K562 (cell line): ENCODE data around the gene SLAMF7. TPM values are rescaled to one million over a fixed set of nuclear protein-coding genes. Genes with fewer than 3 reads are reported as not detected.

Source experiments
- CC2D1A ChIP-seq: fragments of 450-650 bp; IDR thresholded peaks from 2 replicates; pipeline ENCODE4 v1.6.1; 2017; ENCODE audit warnings: mild to moderate bottlenecking
- ETV6 ChIP-seq, 3 experiments: fragments of 150-350 bp in 1 of 3; sonication (generic) in 1 of 3; formaldehyde crosslinking in 1 of 3; IDR thresholded peaks; 2 replicates each; pipeline versions ENCODE4 v1.6.1 to v1.8.0; 2014 to 2022; ENCODE audit warnings: borderline replicate concordance in 2 of 3, low read depth in 2 of 3, antibody characterized with exemption in 1 of 3, low read length in 1 of 3, mild to moderate bottlenecking in 1 of 3, missing genetic modification reagents in 1 of 3
- FOXK1 ChIP-seq: sonication (generic); formaldehyde crosslinking; IDR thresholded peaks from 2 replicates; pipeline ENCODE4 v1.8.0; 2022; ENCODE audit warnings: missing genetic modification reagents, mild to moderate bottlenecking, borderline replicate concordance
- HDAC1 ChIP-seq, 2 experiments: fragments of 450-650 bp; IDR thresholded peaks; 2 replicates each; pipeline ENCODE4 v1.6.1; 2016 to 2017; ENCODE audit warnings: inconsistent platforms in 1 of 2, mild to moderate bottlenecking in 1 of 2, moderate library complexity in 1 of 2
- HMG20B ChIP-seq: fragments of 250-450 bp; sonication (Bioruptor Pico); IDR thresholded peaks from 2 replicates; pipeline ENCODE4 v1.5.0; 2021; ENCODE audit warnings: mild to moderate bottlenecking
- ILF3 ChIP-seq: fragments of 450-650 bp; IDR thresholded peaks from 2 replicates; pipeline ENCODE4 v1.6.1; 2018; ENCODE audit warnings: antibody characterized with exemption, mild to moderate bottlenecking, moderate library complexity, borderline replicate concordance
- JUN ChIP-seq, 2 experiments: sonication (generic) in 1 of 2; formaldehyde crosslinking in 1 of 2; IDR thresholded peaks; 2 replicates each; pipeline versions ENCODE4 v1.6.1 to v1.8.0; 2012 to 2022; ENCODE audit warnings: borderline replicate concordance in 2 of 2, mild to moderate bottlenecking in 2 of 2, improper control_type of control experiment in 1 of 2, low read depth in 1 of 2, low read length in 1 of 2, missing genetic modification reagents in 1 of 2
- KLF16 ChIP-seq: IDR thresholded peaks from 2 replicates; pipeline ENCODE4 v1.6.1; 2016; ENCODE audit warnings: antibody characterized with exemption
- MED1 ChIP-seq: sonication (generic); formaldehyde crosslinking; IDR thresholded peaks from 2 replicates; pipeline ENCODE4 v1.8.1; 2023; ENCODE audit warnings: missing genetic modification reagents, borderline replicate concordance
- REST ChIP-seq, 2 experiments: fragments of 450-650 bp; formaldehyde crosslinking in 1 of 2; IDR thresholded peaks; 2 replicates each; pipeline versions ENCODE4 v1.4.0 to v1.6.1; 2014 to 2020; ENCODE audit warnings: mild to moderate bottlenecking in 2 of 2, borderline replicate concordance in 1 of 2, low read depth in 1 of 2
- SNRNP70 ChIP-seq: fragments of 200-400 bp; formaldehyde crosslinking; optimal IDR thresholded peaks from 2 replicates; pipeline ENCODE3; 2017; ENCODE audit warnings: low read depth, low read length
- SOX6 ChIP-seq: fragments of 450-650 bp; IDR thresholded peaks from 2 replicates; pipeline ENCODE4 v1.6.1; 2014; ENCODE audit warnings: mild to moderate bottlenecking
- SP1 ChIP-seq: sonication (generic); formaldehyde crosslinking; IDR thresholded peaks from 2 replicates; pipeline ENCODE4 v1.8.1; 2022; ENCODE audit warnings: mild to moderate bottlenecking, missing genetic modification reagents
- TCF7 ChIP-seq: sonication (generic); IDR thresholded peaks from 2 replicates; pipeline ENCODE4 v1.6.1; 2016; ENCODE audit warnings: antibody characterized with exemption, borderline replicate concordance
- XRCC3 ChIP-seq: fragments of 450-650 bp; IDR thresholded peaks from 2 replicates; pipeline ENCODE4 v1.6.1; 2017; ENCODE audit warnings: mild to moderate bottlenecking, moderate library complexity
- YBX1 ChIP-seq: fragments of 450-650 bp; IDR thresholded peaks from 2 replicates; pipeline ENCODE4 v1.7.1; 2016; ENCODE audit warnings: mild to moderate bottlenecking
- ZBTB12 ChIP-seq: fragments of 250-450 bp; sonication (Bioruptor Pico); IDR thresholded peaks from 2 replicates; pipeline ENCODE4 v1.4.0; 2020
- ZKSCAN1 ChIP-seq: fragments of 150-350 bp; IDR thresholded peaks from 2 replicates; pipeline ENCODE4 v1.6.1; 2016; ENCODE audit warnings: low read depth, low read length
- ZNF197 ChIP-seq: fragments of 200-800 bp; sonication (Bioruptor generic); IDR thresholded peaks from 2 replicates; pipeline ENCODE4 v1.6.1; 2016; ENCODE audit warnings: low read depth, missing genetic modification characterization, missing compliant biosample characterization
- ZNF785 ChIP-seq: fragments of 250-450 bp; sonication (Bioruptor Pico); IDR thresholded peaks from 2 replicates; pipeline ENCODE4 v1.4.0; 2020; ENCODE audit warnings: mild to moderate bottlenecking
- polyA plus RNA-seq, 8 experiments: library from polyadenylated mRNA; depleted of rRNA in 4 of 8; stranded (reverse) in 5 of 8; unstranded in 3 of 8; fragments of >200 nt; fragmentation: Nextera tagmentation in 2 of 8; fragmentation: Illumina TruSeq in 1 of 8; extraction: Ambion mirVana in 2 of 8; extraction: Trizol in 1 of 8; gene quantifications; 2 replicates each; pipeline versions ENCODE4 v1.2.1 to v1.2.3, GENCODE V29; 2011 to 2014; ENCODE audit warnings: inconsistent platforms in 1 of 8, missing spikeins in 1 of 8
- total RNA-seq, 7 experiments: library from RNA; depleted of rRNA in 6 of 7; stranded (reverse); fragments of >200 nt in 6 of 7; fragmentation: Illumina TruSeq in 2 of 7; extraction: Trizol in 2 of 7; gene quantifications; 2 replicates each; pipeline versions ENCODE4 v1.2.1 to v1.2.3, GENCODE V29; 2011 to 2021; ENCODE audit warnings: low replicate concordance in 1 of 7

Gene SLAMF7
- total and polyA plus RNA-seq, 9 of the 15 experiments (the other 6 are each of a cell fraction or from before 2014, with no cell fraction given): 0.11 to 1.2 (median 0.22) TPM; not detected in 2

DNA sequence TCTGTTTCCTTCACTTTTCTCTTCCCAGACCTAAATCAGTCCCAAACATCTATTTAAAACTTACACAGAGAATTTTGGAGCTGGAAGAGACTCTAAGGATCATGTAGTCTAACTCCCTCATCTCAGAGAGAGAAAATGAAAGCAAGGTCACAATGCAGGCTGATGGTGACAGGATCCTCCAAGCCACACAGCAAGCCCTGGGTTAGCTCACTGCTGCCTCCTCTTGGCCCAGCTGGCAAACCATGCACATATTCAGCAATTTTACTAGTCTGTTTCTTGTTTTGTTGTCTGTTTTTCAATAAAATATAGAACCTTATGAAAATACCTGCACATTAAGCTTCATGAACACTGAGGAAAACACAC lies 29.2 kb downstream of the SLAMF7 start (continued):
- TF ChIP-seq ILF3 (no peak), CC2D1A (no peak), SOX6 (no peak), ZNF785 (no peak), SNRNP70 (no peak), MED1 (CRISPR knock-in tag) (no peak), JUN (IDR thresholded peaks at IDR 0.05; ENCODE audit: borderline replicate concordance, low read depth, low read length) (no peak), JUN (CRISPR knock-in tag; IDR thresholded peaks at IDR 0.05; ENCODE audit: borderline replicate concordance) (no peak), KLF16 (peak; percentile 32; the same call in 1 of the 2 replicates), SP1 (0 out of 2 replicates have a peak, but pooled peaks have one; percentile 33), ZKSCAN1 (peak; percentile 24; the same call in 1 of the 2 replicates), XRCC3 (no peak), ETV6 (IDR thresholded peaks at IDR 0.05; ENCODE audit: borderline replicate concordance in 1 of 2, low read depth in 2 of 2, low read length in 1 of 2) (no peak), ETV6 (CRISPR knock-in tag; IDR thresholded peaks at IDR 0.05; ENCODE audit: borderline replicate concordance) (no peak), ZBTB12 (CRISPR knock-in tag) (no peak), FOXK1 (no peak), YBX1 (no peak), HDAC1 (IDR thresholded peaks at IDR 0.05) (no peak), ZNF197 (CRISPR knock-in tag) (0 out of 2 replicates have a peak, but pooled peaks have one; percentile 27), HMG20B (CRISPR knock-in tag) (no peak), REST (IDR thresholded peaks at IDR 0.05; ENCODE audit: borderline replicate concordance) (peak; percentile 73), REST (CRISPR knock-in tag; IDR thresholded peaks at IDR 0.05; ENCODE audit: low read depth) (no peak), TCF7 (no peak)
